Measurements from ENCODE around the gene GAK. TPM values are rescaled to one million over a fixed set of nuclear protein-coding genes. Genes with fewer than 3 reads are reported as not detected.

Gene GAK
- polyA plus RNA-seq, 1 of the 3 experiments (the other 2 are of a cell fraction) = 35.9 TPM

- H3K27ac ChIP-seq (ENCODE audit: low read depth in 2 of 2, low read length in 1 of 2) = no peak overlapping the region
- no peak for TF ChIP-seq GABPA (IDR thresholded peaks at IDR 0.05; ENCODE audit: low read depth)
- TF ChIP-seq IRF3 (IDR thresholded peaks at IDR 0.05; ENCODE audit: low read depth, low read length) = no peak
- TF ChIP-seq USF1 (IDR thresholded peaks at IDR 0.05; ENCODE audit: borderline replicate concordance, low read depth) = no peak
- no peak for TF ChIP-seq FOXM1 (IDR thresholded peaks at IDR 0.05; ENCODE audit: low read depth)
- TF ChIP-seq ELF1 (IDR thresholded peaks at IDR 0.05) = no peak
- H3F3A ChIP-seq (replicated peaks; ENCODE audit: insufficient read depth) = peaks cover 5% of the 10 kb centered on the region
- H3K79me2 ChIP-seq (ENCODE audit: insufficient read depth) = peaks cover 68% of the 10 kb centered on the region
- H3K4me1 ChIP-seq (ENCODE audit: control insufficient read depth in 1 of 2, insufficient read depth in 2 of 2, low read depth in 1 of 2, low read length in 1 of 2) = peaks cover 5 to 20% of the 10 kb centered on the region in 2 experiments; a peak in 3 of 4 replicates
- H3K9me3 ChIP-seq = no peaks in the 10 kb centered on the region
- H4K20me1 ChIP-seq (ENCODE audit: insufficient read depth) = peaks cover 53% of the 10 kb centered on the region
- H3K9me2 ChIP-seq = no peaks in the 10 kb centered on the region
- WGBS (ENCODE audit: low lambda C conversion rate) = 53% methylated on average over 3 of the region's 3 CpGs
- ChIA-PET POLR2A (no interaction called here), CTCF (interaction anchor here (0.9 to 4.8 kb wide), 3 partner anchors 57 to 246 kb away, joined by 3 to 22 read pairs (median 4); partner anchors contain the start of gene IDUA)
- no peaks in the 10 kb centered on the region for H3K27me3 ChIP-seq (ENCODE audit: insufficient read depth)
- H3K36me3 ChIP-seq (replicated peaks in 1 of 2; ENCODE audit: control insufficient read depth in 1 of 2, insufficient read depth in 2 of 2, low read length in 1 of 2) = no peaks in the 10 kb centered on the region
- peak overlapping the region; percentile 85 for H3K4me2 ChIP-seq
- no peak overlapping the region for H3K4me3 ChIP-seq (ENCODE audit: low read depth in 2 of 2, low read length in 1 of 2)
- H2AFZ ChIP-seq (ENCODE audit: low read depth) = no peak overlapping the region
- no peak overlapping the region for H3K9ac ChIP-seq
- peak; percentile 3 for DNase-seq
Observed at GRCh38 chr4:930028-930551, 2.0 kb downstream of the GAK start.

GRCh38 chr4:929096-929765 is 2.9 kb downstream of the GAK start:
- ChIA-PET CTCF (interaction anchor here (1.3 to 4.8 kb wide), 2 partner anchors 58 to 187 kb away, joined by 4 to 22 read pairs; partner anchors contain the start of gene IDUA), POLR2A (no interaction called here)
- no peak for TF ChIP-seq MXI1 (IDR thresholded peaks at IDR 0.05; ENCODE audit: low read depth, low read length)
- TF ChIP-seq CTCF (IDR thresholded peaks at IDR 0.05) = no peak
- TF ChIP-seq EZH2phosphoT487 (IDR thresholded peaks at IDR 0.05; ENCODE audit: borderline replicate concordance, low read depth) = no peak
- no peak for TF ChIP-seq CHD2 (IDR thresholded peaks at IDR 0.05; ENCODE audit: low read length, partially characterized antibody)
- TF ChIP-seq IRF3 (IDR thresholded peaks at IDR 0.05; ENCODE audit: low read depth, low read length) = no peak
- no peak for TF ChIP-seq YY1 (IDR thresholded peaks at IDR 0.05; ENCODE audit: low read depth)
- no peak for TF ChIP-seq TEAD4 (IDR thresholded peaks at IDR 0.05; ENCODE audit: borderline replicate concordance, insufficient read depth)
- no peak for TF ChIP-seq TAF1 (IDR thresholded peaks at IDR 0.05; ENCODE audit: borderline replicate concordance, low read depth, low read length)
- no peak for TF ChIP-seq GATA2 (CRISPR knock-in tag; IDR thresholded peaks at IDR 0.05)
- TF ChIP-seq SMC3 (IDR thresholded peaks at IDR 0.05; ENCODE audit: low read depth, low read length) = no peak
- TF ChIP-seq ELF1 (IDR thresholded peaks at IDR 0.05) = no peak
- no peak for TF ChIP-seq EP300 (IDR thresholded peaks at IDR 0.05; ENCODE audit: borderline replicate concordance in 1 of 2, low read depth in 1 of 2, low read length in 1 of 2)
- TF ChIP-seq RAD21 (IDR thresholded peaks at IDR 0.05; ENCODE audit: low read length) = no peak
- TF ChIP-seq POLR2AphosphoS5 (IDR thresholded peaks at IDR 0.05; ENCODE audit: low read depth, low read length) = no peak
- no peak for TF ChIP-seq RCOR1 (IDR thresholded peaks at IDR 0.05; ENCODE audit: low read length)
- 95% methylated on average over 15 of the region's 17 CpGs for WGBS (ENCODE audit: low lambda C conversion rate)
- Histone ChIP-seq H3K4me1 (ENCODE audit: control insufficient read depth in 1 of 2, insufficient read depth in 2 of 2, low read depth in 1 of 2, low read length in 1 of 2) (peaks cover 5 to 21% of the 10 kb centered on the region in 2 experiments; a peak in 3 of 4 replicates), H4K20me1 (ENCODE audit: insufficient read depth) (peaks cover 62% of the 10 kb centered on the region), H3K79me2 (ENCODE audit: insufficient read depth) (peaks cover 77% of the 10 kb centered on the region), H3K27ac (ENCODE audit: low read depth in 2 of 2, low read length in 1 of 2) (no peak overlapping the region), H3K9me2 (no peaks in the 10 kb centered on the region), H2AFZ (ENCODE audit: low read depth) (no peak overlapping the region), H3F3A (replicated peaks; ENCODE audit: insufficient read depth) (peaks cover 5% of the 10 kb centered on the region), H3K4me2 (no peak overlapping the region), H3K9ac (no peak overlapping the region), H3K27me3 (ENCODE audit: insufficient read depth) (no peaks in the 10 kb centered on the region), H3K9me3 (no peaks in the 10 kb centered on the region), H3K4me3 (ENCODE audit: low read depth in 2 of 2, low read length in 1 of 2) (no peak overlapping the region), H3K36me3 (replicated peaks in 1 of 2; ENCODE audit: control insufficient read depth in 1 of 2, insufficient read depth in 2 of 2, low read length in 1 of 2) (no peaks in the 10 kb centered on the region)
- DNase-seq = peak; percentile 5

All from SK-N-SH (cell line).